ENCODE data around the gene CFAP70. TPM values are rescaled to one million over a fixed set of nuclear protein-coding genes. Genes with fewer than 3 reads are reported as not detected.
A peak's percentile ranks its signal among the peaks of the same experiment; 100 is the strongest.
"Not testable (repeated sequence)": the region's sequence is repeated elsewhere in the genome, so short reads cannot be mapped to it uniquely, and the experiment has no call there.

CFAP70 gene
- total RNA-seq, 1 experiment from 2014 or later, result 0.31 TPM

DNA sequence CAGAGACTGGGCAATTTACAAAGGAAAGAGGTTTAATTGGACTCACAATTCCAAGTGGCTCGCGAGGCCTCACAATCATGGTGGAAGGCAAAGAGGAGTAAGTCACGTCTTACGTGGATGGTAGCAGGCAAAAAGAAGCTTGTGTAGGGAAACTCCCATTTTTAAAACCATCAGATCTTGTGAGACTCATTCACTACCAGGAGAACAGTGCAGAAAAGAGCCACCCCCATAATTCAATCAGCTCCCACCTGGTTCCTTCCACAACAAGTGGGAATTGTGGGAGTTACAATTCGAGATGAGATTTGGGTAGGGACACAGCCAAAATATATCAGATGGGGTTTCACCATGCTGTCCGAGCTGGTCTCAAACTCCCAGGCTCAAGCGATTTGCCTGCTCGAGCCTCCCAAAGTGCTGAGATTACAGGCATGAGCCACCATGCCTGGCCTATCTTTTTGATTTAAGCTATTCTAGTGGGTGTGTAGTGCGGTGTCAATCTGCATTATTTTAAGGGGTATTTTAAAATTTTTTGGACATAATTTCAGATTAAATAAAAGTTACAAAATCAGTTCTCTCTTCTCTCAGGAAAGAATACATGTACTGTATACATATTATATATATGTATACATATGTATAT lies 97.2 kb downstream of the CFAP70 start (continued):
- TF ChIP-seq, protein P1, sequence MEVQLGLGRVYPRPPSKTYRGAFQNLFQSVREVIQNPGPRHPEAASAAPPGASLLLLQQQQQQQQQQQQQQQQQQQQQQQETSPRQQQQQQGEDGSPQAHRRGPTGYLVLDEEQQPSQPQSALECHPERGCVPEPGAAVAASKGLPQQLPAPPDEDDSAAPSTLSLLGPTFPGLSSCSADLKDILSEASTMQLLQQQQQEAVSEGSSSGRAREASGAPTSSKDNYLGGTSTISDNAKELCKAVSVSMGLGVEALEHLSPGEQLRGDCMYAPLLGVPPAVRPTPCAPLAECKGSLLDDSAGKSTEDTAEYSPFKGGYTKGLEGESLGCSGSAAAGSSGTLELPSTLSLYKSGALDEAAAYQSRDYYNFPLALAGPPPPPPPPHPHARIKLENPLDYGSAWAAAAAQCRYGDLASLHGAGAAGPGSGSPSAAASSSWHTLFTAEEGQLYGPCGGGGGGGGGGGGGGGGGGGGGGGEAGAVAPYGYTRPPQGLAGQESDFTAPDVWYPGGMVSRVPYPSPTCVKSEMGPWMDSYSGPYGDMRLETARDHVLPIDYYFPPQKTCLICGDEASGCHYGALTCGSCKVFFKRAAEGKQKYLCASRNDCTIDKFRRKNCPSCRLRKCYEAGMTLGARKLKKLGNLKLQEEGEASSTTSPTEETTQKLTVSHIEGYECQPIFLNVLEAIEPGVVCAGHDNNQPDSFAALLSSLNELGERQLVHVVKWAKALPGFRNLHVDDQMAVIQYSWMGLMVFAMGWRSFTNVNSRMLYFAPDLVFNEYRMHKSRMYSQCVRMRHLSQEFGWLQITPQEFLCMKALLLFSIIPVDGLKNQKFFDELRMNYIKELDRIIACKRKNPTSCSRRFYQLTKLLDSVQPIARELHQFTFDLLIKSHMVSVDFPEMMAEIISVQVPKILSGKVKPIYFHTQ (CRISPR knock-in tag; IDR thresholded peaks at IDR 0.05), result no peak
- no peak for TF ChIP-seq ZSCAN18 (CRISPR knock-in tag; IDR thresholded peaks at IDR 0.05)
- no peak for TF ChIP-seq NR2C2 (CRISPR knock-in tag; IDR thresholded peaks at IDR 0.05)
- no peak for TF ChIP-seq TCF7 (CRISPR knock-in tag; IDR thresholded peaks at IDR 0.05; ENCODE audit: low read depth)

DNA sequence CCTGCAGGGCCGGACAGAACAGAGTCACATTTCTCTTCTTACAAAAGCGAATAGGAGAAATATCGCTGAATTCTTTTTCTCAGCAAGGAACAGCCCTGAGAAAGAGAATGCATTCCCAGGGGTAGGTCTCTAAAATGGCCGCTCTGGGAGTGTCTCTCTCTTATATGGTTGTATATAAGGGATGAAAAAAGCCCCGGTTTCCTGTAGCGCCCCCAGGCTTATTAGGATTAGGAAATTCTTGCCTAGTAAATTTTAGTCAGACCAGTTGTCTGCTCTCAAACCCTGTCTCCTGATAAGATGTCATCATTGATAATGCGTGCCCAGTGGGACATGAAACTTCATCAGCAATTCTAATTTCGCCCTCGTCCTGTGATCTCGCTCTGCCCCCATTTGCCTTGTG lies 100.1 kb downstream of the CFAP70 start:
- CTCF ChIA-PET; ATAC-seq; H3K4me3 Mint-ChIP-seq; H3K27ac Mint-ChIP-seq; H3K27me3 Mint-ChIP-seq (ENCODE audit: low read depth); H3K4me1 Mint-ChIP-seq; POLR2A ChIA-PET: not testable (repeated sequence)
- Mint-ChIP-seq H3K36me3 (peaks cover 15% of the 10 kb centered on the region), H3K9me3 (peaks cover 40% of the 10 kb centered on the region)
- peak; percentile 33 for DNase-seq (ENCODE audit: low spot score)

GRCh38 chr10:73253225-73253555 lies 105.5 kb downstream of the CFAP70 start:
- Mint-ChIP-seq H3K36me3 (peaks cover 30% of the 10 kb centered on the region), H3K9me3 (peaks cover 13% of the 10 kb centered on the region), H3K27ac (peak overlapping the region; percentile 98), H3K4me1 (peaks cover 18% of the 10 kb centered on the region), H3K27me3 (ENCODE audit: low read depth) (peaks cover 4% of the 10 kb centered on the region; the same call in 1 of the 2 replicates), H3K4me3 (peak overlapping the region; percentile 95)
- DNase-seq (ENCODE audit: low spot score), result no peak
- TF ChIP-seq ZNF263 (CRISPR knock-in tag; IDR thresholded peaks at IDR 0.05; ENCODE audit: low read depth) (no peak), ZNF121 (CRISPR knock-in tag; IDR thresholded peaks at IDR 0.05) (no peak), NR1H2 (CRISPR knock-in tag; IDR thresholded peaks at IDR 0.05) (no peak), ELF4 (CRISPR knock-in tag; IDR thresholded peaks at IDR 0.05; ENCODE audit: low read depth) (no peak), MAX (CRISPR knock-in tag; IDR thresholded peaks at IDR 0.05) (no peak), MYBL2 (CRISPR knock-in tag; IDR thresholded peaks at IDR 0.05) (no peak), ZNF281 (CRISPR knock-in tag; IDR thresholded peaks at IDR 0.05) (no peak), JAZF1 (CRISPR knock-in tag; IDR thresholded peaks at IDR 0.05) (no peak), CBFB (CRISPR knock-in tag; IDR thresholded peaks at IDR 0.05; ENCODE audit: low read depth) (no peak), PRRX2 (CRISPR knock-in tag; IDR thresholded peaks at IDR 0.05) (no peak), SMAD4 (CRISPR knock-in tag; IDR thresholded peaks at IDR 0.05) (no peak), TEAD4 (CRISPR knock-in tag; IDR thresholded peaks at IDR 0.05) (no peak)
- TF ChIP-seq, protein P2, sequence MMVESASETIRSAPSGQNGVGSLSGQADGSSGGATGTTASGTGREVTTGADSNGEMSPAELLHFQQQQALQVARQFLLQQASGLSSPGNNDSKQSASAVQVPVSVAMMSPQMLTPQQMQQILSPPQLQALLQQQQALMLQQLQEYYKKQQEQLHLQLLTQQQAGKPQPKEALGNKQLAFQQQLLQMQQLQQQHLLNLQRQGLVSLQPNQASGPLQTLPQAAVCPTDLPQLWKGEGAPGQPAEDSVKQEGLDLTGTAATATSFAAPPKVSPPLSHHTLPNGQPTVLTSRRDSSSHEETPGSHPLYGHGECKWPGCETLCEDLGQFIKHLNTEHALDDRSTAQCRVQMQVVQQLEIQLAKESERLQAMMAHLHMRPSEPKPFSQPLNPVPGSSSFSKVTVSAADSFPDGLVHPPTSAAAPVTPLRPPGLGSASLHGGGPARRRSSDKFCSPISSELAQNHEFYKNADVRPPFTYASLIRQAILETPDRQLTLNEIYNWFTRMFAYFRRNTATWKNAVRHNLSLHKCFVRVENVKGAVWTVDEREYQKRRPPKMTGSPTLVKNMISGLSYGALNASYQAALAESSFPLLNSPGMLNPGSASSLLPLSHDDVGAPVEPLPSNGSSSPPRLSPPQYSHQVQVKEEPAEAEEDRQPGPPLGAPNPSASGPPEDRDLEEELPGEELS (CRISPR knock-in tag; IDR thresholded peaks at IDR 0.05), result no peak
- ChIA-PET POLR2A (interaction anchor here (0.6 to 1.2 kb wide), 3 partner anchors 12 to 106 kb away, joined by 3 read pairs; partner anchors contain the start of genes CFAP70, ECD and FAM149B1), CTCF (interaction anchor here (0.9 to 1.0 kb wide), 2 partner anchors 11 to 85 kb away, joined by 3 to 7 read pairs; no protein-coding TSS in a partner anchor)
- ATAC-seq, result peak; percentile 21

Measured in WTC11 (cell line).